MCF 10A (cell line): ENCODE measurements around the gene RELT. TPM values are rescaled to one million over a fixed set of nuclear protein-coding genes. Genes with fewer than 3 reads are reported as not detected.
A peak's percentile ranks its signal among the peaks of the same experiment; 100 is the strongest.

Experiments
- BruUV-seq: library from RNA; stranded (reverse); fragments of 400-500 nt; replicated peaks from 2 replicates; lab custom pipeline; 2021; lab: Mats Ljungman, UMichigan
- CTCF ChIA-PET: fragments of 300-600 bp; sonication (Branson Sonifier 250); formaldehyde crosslinking; extraction: SDS; loops from one replicate; lab custom pipeline; 2021; ENCODE audit warnings: antibody characterized with exemption, inconsistent platforms; lab: Yijun Ruan, JAX
- POLR2A ChIA-PET: fragments of 300-600, 350-650 bp; sonication (Branson Sonifier 250); formaldehyde crosslinking; extraction: SDS; loops from one replicate; lab custom pipeline; 2020; ENCODE audit warnings: antibody characterized with exemption, inconsistent platforms; lab: Yijun Ruan, JAX
- DNase-seq: peaks from one replicate; pipeline ENCODE4 v3.0.0-alpha.2; 2018; ENCODE audit not compliant: unreplicated experiment
- H3K27ac Mint-ChIP-seq: one replicate; pipeline ENCODE4 v1.8.0; 2022; ENCODE audit warnings: mild to moderate bottlenecking, low read depth, mixed read lengths; ENCODE audit not compliant: unreplicated experiment
- H3K27me3 Mint-ChIP-seq: one replicate; pipeline ENCODE4 v1.8.0; 2022; ENCODE audit warnings: mixed read lengths; ENCODE audit not compliant: insufficient read depth, unreplicated experiment
- H3K36me3 Mint-ChIP-seq: one replicate; pipeline ENCODE4 v1.8.0; 2022; ENCODE audit warnings: mild to moderate bottlenecking, moderate library complexity, mixed read lengths; ENCODE audit not compliant: insufficient read depth, unreplicated experiment
- H3K4me1 Mint-ChIP-seq: one replicate; pipeline ENCODE4 v1.8.0; 2022; ENCODE audit warnings: mixed read lengths; ENCODE audit not compliant: insufficient read depth, unreplicated experiment
- H3K4me3 Mint-ChIP-seq: one replicate; pipeline ENCODE4 v1.8.0; 2022; ENCODE audit warnings: mild to moderate bottlenecking, moderate library complexity, mixed read lengths; ENCODE audit not compliant: unreplicated experiment
- H3K9me3 Mint-ChIP-seq: one replicate; pipeline ENCODE4 v1.8.0; 2022; ENCODE audit warnings: mixed read lengths; ENCODE audit not compliant: unreplicated experiment
- intact Hi-C: fragments of 100-400 bp; cut with micrococcal nuclease; formaldehyde crosslinking; loops from 2 replicates; pipeline ENCODE4 v1.14.1; 2022
- total RNA-seq: library from RNA; stranded (reverse); gene quantifications from 2 replicates; pipeline ENCODE4 v1.2.3, GENCODE V29; 2022
- TF ChIP-seq, protein P1 (sequence below): fragments of 200-600 bp; IDR thresholded peaks from one replicate; pipeline ENCODE4 v1.8.0; 2022; ENCODE audit warnings: antibody characterized with exemption, mild to moderate bottlenecking; ENCODE audit not compliant: unreplicated experiment

RELT gene
- total RNA-seq, 1 experiment from 2014 or later = 8.4 TPM

GRCh38 chr11:73426219-73426850 is 50.1 kb downstream of the RELT start:
- POLR2A ChIA-PET = interaction anchor here (0.6 kb wide), 1 partner anchor 227 kb away, joined by 4 read pairs; no protein-coding TSS in a partner anchor
- Mint-ChIP-seq H3K4me1 (no peaks in the 10 kb centered on the region), H3K4me3 (no peak overlapping the region), H3K9me3 (no peaks in the 10 kb centered on the region), H3K27me3 (no peaks in the 10 kb centered on the region), H3K36me3 (peaks cover 17% of the 10 kb centered on the region), H3K27ac (no peak overlapping the region)
- CTCF ChIA-PET = interaction anchor here (0.8 to 1.7 kb wide), 3 partner anchors 9 to 19 kb away, joined by 3 to 6 read pairs (median 3); no protein-coding TSS in a partner anchor
- no TSS peak for BruUV-seq
- intact Hi-C loops = no loop called here
- TF ChIP-seq, protein P1, sequence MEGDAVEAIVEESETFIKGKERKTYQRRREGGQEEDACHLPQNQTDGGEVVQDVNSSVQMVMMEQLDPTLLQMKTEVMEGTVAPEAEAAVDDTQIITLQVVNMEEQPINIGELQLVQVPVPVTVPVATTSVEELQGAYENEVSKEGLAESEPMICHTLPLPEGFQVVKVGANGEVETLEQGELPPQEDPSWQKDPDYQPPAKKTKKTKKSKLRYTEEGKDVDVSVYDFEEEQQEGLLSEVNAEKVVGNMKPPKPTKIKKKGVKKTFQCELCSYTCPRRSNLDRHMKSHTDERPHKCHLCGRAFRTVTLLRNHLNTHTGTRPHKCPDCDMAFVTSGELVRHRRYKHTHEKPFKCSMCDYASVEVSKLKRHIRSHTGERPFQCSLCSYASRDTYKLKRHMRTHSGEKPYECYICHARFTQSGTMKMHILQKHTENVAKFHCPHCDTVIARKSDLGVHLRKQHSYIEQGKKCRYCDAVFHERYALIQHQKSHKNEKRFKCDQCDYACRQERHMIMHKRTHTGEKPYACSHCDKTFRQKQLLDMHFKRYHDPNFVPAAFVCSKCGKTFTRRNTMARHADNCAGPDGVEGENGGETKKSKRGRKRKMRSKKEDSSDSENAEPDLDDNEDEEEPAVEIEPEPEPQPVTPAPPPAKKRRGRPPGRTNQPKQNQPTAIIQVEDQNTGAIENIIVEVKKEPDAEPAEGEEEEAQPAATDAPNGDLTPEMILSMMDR = no peak
- no peak for DNase-seq

- Mint-ChIP-seq H3K36me3 (peaks cover 17% of the 10 kb centered on the region), H3K9me3 (no peaks in the 10 kb centered on the region), H3K4me3 (no peak overlapping the region), H3K27me3 (no peaks in the 10 kb centered on the region), H3K27ac (no peak overlapping the region), H3K4me1 (no peaks in the 10 kb centered on the region)
- intact Hi-C loops = no loop called here
- no peak for DNase-seq
- TF ChIP-seq, protein P1 = no peak
- no TSS peak for BruUV-seq
- POLR2A ChIA-PET = no interaction called here
- CTCF ChIA-PET = interaction anchor here (0.6 kb wide), 1 partner anchor 193 kb away, joined by 3 read pairs; no protein-coding TSS in a partner anchor
Observed at GRCh38 chr11:73428227-73428626, 52.0 kb downstream of the RELT start.

GRCh38 chr11:73428699-73429098 is 52.5 kb downstream of the RELT start:
- no peak overlapping the region for H3K27ac Mint-ChIP-seq

GRCh38 chr11:73429121-73429750 is 53.0 kb downstream of the RELT start:
- Mint-ChIP-seq H3K4me1 (no peaks in the 10 kb centered on the region), H3K27me3 (no peaks in the 10 kb centered on the region), H3K36me3 (peaks cover 17% of the 10 kb centered on the region), H3K27ac (no peak overlapping the region), H3K4me3 (no peak overlapping the region), H3K9me3 (no peaks in the 10 kb centered on the region)
- intact Hi-C loops = no loop called here
- peak; percentile 14 for DNase-seq
- TF ChIP-seq, protein P1 = no peak
- ChIA-PET POLR2A (no interaction called here), CTCF (interaction anchor here (0.6 to 1.1 kb wide), 4 partner anchors 49 to 747 kb away, joined by 3 to 5 read pairs (median 4); no protein-coding TSS in a partner anchor)
- no TSS peak for BruUV-seq

More at GRCh38 chr11:73428699-73429098, 52.5 kb downstream of the RELT start:
- Mint-ChIP-seq H3K36me3 (peaks cover 17% of the 10 kb centered on the region), H3K27me3 (no peaks in the 10 kb centered on the region), H3K9me3 (no peaks in the 10 kb centered on the region), H3K4me3 (no peak overlapping the region), H3K4me1 (no peaks in the 10 kb centered on the region)
- intact Hi-C loops = no loop called here
- BruUV-seq = no TSS peak
- no peak for DNase-seq
- ChIA-PET POLR2A (no interaction called here), CTCF (interaction anchor here (0.6 to 1.1 kb wide), 3 partner anchors 50 to 746 kb away, joined by 3 to 5 read pairs (median 4); no protein-coding TSS in a partner anchor)
- TF ChIP-seq, protein P1 = no peak
